IPS-11a (cell line): ENCODE results near the gene VEPH1.

Experiments
- H3K4me3 ChIP-seq: one replicate; pipeline ENCODE4 v1.5.1; 2013; ENCODE audit warnings: low read depth, low read length, control low read depth

VEPH1 gene

DNA sequence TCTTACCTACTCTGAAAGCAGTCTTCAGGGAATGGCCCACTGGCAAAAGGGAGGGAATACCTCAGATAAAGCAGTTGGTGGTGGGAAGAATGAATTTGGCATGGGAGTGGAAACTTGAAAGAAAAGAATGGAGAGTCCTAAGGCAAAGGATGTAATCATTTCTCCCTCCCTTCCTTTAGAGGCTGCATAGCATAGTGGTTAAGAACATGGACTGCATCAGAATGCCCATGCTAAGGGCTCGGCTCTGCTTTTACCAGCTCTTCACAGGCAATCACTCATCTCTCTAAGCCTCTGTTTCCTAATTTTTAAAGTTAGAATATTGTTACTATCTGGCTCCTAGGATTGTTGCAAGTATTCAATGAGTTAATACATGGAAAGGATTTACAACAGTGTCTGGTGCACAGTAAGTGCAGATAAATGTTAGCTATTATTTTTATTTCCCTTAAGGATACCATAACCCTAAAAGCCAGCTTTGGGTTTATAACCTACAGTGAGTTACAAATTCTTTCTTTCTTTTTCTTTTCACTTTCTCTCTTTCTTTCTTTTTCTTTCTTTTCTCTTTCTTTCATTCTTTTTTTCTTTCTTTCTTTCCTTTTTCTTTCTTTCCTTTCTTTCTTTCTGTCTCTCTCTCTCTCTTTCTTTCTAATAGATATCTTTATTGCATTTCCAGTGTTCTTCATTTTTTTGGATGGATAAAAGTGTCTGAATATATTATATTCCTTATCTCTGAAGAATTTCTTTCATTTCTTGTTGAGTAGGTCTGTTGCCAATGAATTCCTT, 23.6 kb downstream of the VEPH1 start:
- H3K4me3 ChIP-seq: no peak overlapping the region

DNA sequence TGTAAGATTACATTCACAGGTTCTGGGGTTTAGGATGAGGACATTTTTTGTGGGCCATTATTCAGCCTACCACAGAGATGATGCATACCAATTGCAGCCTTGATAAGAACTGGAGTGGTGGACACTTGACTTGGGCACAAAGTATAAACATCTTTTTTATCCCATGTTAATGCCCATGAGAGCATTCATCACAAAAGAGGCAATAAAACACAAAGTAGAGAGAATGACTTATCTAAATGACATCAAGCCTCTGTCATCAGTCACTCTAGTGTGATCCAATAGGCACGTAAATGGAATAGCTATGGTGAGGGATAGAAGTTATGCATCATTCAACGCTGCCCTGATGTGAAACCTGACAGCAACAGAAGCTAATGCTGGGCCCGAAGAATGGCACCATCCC, 25.8 kb downstream of the VEPH1 start:
- no peak overlapping the region for H3K4me3 ChIP-seq

DNA sequence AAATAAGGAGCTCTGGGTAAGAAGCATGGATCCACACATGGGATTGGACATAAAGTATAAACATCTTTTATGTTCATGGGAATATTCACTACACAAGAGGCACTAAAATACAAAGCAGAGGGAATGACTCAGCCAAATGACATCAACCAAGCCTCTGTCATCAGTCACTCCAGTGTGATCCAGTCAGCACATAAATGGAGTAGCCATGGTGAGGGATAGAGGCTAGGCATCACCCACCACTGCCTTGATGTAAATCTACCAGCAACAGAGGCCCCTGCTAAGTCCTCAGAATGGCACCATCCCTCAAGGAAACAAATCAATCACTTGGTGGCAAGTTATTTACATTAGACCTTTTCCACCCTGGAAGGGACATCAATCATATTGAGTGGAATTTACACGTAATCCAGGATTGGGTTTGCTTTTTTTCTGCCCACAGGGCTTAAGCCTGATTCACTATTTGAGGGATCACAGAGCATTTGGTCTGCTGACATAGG, 27.2 kb downstream of the VEPH1 start:
- H3K4me3 ChIP-seq: no peak overlapping the region

DNA sequence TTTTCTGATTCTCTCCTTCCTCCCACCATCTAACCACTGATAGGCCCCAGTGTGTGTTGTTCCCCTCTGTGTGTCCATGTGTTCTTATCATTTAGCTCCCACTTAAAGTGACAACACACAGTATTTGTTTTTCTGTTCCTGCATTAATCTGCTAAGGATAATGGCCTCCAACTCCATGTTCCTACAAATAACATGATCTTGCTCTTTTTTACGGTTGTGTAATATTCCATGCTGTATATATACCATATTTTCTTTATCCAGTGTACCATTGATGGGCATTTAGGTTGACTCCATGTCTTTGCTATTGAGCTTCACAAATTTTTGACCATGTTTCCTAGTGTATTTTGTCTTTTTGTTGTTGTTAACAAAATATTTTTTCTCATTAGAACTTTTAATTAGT, 30.6 kb downstream of the VEPH1 start:
- no peak overlapping the region for H3K4me3 ChIP-seq

DNA sequence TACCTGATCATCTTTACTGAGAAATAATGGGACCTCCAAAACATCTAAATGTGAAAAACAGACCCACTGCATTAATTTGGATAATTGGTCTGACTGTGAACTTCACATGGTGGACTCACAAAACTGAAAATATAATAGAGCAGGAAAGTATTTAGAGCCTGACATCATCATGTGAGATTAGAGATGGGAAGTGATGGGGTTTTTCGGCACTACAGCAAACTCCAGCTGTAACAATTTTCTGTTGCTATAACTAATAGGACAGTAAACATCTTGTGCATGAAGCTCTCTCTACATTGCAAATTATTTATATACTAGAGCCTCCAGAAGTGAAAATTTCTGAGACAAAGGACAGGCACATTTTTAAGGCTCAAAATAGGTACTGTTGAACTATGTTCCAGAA, 32.2 kb downstream of the VEPH1 start:
- no peak overlapping the region for H3K4me3 ChIP-seq

DNA sequence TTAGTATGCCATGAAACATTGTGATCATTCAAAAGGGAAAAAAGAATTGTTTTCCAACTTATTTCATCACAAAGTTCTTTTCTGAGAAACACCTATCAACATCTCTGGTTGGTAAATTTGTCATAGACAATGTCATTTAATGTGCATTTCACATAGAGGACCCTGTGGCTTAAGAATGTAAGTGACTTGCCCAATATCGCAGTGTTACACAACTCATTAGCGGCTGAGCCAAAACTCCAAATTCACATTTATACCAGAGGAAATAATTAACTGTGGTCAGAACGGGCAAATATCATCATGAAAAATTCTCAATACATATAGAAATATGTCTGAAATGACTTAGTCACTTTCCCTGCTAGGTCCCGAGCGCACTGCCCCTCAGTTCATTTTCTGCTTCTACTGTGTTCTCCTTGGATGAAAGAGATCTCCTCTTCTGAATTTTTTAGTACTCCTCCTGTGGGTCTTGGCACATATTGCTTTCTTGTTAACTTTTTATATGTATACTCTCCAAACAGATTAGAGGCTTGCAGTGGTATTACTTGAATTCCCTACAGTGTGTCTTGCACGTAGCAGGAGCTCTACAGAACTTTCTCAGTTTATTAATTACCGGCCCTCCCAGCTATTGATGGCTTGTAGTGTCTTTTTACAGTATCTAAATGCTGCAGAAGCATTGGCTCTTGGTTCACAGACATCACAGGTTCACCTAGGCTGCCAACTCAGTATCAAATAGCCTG, 33.5 kb downstream of the VEPH1 start:
- H3K4me3 ChIP-seq: no peak overlapping the region

DNA sequence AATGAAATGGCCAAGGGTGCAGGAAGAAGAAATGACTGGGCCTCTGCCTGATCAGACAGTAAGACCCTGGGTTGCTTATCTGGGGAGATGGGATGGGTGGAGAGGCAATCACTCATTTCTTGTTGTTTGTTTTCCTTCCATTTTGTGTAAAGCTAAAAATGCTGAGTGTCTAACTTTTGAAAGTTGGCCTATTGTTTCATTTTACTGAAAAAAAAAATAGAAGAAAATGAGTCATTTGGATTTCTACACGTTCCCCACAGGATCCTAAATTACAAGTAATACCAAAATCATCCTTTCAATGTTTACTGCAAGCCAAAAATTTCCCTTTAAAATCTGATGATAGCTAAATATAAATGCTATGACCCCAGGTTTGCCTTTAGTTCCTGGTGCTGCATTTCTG, 36.0 kb downstream of the VEPH1 start:
- H3K4me3 ChIP-seq: no peak overlapping the region

DNA sequence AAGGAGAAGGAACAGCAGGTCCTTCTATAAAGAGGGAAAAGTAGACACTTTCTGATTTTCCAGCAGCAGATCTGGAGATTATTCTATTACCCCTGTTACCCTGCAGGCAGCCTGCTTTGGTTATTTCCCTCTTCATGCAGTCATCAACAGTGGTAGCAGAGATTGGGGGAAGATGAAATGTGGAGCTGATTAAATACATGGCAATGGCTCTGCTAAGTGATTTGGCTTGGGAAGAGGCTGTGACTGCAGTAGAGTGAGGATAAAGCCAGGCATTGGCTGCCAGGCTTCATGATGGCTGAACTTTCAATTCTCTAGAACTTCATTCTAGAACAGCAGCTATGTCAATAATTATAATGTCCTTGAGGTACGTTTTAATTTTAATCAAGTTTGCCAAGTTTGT, 37.5 kb downstream of the VEPH1 start:
- H3K4me3 ChIP-seq: no peak overlapping the region

DNA sequence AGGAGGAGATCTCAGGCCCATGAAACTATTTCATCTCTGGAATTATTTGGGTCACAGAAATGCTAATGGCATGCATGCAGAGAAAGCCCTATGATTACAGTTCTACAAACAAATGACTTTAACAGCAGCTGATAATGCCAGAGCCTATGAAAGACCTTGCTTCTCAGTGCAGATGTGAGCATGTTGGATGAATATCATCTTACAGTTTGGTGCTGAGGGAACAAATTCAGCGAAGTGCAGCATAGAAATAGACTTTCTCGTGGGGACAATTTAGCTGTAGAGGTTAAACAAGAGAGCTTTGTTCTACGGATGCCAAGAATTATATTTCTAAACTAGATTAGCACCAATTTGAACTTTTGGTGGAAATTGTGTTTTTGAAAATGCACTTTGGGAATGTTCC, 38.9 kb downstream of the VEPH1 start:
- H3K4me3 ChIP-seq: no peak overlapping the region

DNA sequence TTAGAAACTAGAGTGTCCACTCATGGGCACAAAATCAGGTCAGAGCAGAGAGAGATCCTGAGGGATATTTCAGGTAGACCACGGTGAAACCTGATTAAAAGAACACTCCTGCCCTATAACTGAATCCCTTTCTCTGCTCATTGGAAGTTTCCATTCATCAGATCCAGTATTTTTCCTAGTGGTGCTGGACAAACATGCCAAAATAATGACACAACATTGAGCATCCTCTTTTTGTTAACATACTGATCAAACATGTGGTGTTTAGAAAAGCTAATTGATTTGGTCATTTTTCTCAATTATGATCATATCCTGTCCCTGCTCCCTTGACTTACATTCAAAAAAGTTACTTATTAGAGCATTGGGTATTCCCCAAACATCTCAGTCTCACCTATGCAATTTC, 39.4 kb downstream of the VEPH1 start:
- no peak overlapping the region for H3K4me3 ChIP-seq

DNA sequence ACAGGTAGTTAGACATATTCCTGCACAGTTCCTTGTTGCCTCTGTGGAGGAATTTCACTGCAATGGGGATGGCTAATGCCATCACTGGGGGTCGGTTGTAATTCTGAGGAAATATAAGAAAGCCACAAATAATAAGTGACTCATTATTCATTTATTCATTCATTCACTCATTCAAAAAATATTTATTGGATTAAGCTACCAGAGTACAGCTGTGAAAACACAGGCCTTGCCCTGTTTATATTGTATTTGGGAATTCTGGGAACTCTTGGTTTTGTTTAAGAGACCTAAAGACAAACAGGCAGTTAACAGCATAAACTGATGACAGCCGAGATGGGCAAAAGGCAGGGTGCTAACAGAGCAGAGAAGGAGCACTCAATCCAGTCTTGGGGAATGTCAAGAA, 43.0 kb downstream of the VEPH1 start:
- no peak overlapping the region for H3K4me3 ChIP-seq

DNA sequence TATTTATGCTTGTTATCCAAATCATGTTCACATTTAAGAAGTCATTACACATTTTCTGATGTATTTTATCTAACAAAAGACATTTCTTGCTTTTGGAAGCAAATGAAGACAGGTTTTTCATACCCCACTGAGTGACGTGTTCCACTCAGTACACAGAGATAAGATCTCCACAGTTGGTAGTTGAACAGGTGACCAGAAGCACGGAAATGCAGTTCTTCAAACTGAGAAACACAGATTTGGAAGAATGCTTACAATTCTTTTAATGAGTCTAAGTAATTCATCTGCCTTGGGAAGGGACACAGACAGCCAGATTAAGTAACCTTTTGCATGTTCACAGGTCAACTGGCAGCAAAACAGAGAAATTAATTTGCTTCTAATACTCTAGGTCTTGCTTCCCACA, 43.5 kb downstream of the VEPH1 start:
- no peak overlapping the region for H3K4me3 ChIP-seq

DNA sequence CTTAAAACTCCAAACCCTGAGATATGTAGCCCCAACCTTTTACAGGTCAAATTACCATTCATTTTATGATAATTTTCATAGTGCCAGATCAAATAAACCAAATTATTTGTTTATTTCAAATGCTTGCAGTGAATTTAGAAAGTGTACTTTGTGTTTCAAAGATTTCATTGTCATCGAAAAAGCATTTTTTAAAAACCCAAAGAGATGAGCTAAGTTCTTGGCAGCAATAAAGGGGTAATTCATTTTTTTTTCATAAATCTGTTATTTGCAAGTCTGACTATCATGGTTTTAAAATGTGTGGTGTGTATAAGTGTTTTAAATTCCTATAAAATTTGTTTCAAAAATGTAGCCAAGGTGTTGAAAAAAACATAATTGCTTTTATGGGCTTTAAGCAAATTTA, 49.4 kb downstream of the VEPH1 start:
- H3K4me3 ChIP-seq: no peak overlapping the region

DNA sequence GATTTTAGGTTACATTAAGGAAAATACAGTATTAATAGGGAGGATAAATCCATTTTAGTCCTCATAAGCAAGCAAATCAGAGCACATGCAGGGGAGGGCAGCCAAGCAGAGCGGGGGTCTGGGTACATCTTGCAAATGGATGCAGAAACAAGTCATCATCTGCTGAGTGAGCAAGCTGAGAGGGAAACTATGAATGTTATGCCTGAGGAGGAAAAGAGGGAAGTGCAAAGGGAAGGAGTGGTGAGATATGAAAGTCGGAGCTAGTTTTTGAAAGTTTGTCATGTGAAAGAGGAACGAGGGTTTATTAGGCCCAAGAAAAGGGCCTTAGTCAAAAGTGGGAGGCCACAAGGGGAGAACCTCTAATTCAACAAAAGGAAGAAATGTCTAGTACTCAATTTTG, 51.1 kb downstream of the VEPH1 start:
- H3K4me3 ChIP-seq: no peak overlapping the region

DNA sequence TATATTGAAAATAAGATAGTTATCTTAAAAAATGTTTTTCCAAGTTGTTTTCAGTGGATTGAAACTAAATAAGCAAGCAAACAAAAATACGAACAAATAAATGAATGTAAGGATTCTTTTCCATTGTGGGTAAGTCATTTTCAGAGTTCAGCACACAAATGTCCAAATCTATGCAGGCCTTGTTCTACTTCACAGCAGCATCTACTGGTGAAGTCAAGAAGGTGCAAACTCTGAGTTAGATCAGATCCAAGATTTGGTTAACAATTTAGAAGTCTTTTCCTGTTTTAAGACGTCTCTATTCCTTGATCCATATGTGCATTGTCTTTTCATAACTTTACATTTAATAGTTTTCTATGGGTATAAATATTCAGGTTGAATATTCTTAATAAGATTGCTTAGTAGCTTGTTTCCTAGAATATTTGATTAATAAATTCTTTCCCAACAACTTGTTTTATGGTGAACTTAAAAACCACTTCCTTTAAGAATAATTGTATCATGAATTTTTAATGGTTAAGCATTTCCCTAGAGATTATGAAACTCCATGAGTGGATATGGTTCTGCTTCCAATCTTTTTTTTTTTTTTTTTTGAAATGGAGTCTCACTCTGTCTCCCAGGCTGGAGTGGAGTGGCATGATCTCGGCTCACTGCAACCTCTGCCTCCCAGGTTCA, 56.1 kb downstream of the VEPH1 start:
- H3K4me3 ChIP-seq: no peak overlapping the region

DNA sequence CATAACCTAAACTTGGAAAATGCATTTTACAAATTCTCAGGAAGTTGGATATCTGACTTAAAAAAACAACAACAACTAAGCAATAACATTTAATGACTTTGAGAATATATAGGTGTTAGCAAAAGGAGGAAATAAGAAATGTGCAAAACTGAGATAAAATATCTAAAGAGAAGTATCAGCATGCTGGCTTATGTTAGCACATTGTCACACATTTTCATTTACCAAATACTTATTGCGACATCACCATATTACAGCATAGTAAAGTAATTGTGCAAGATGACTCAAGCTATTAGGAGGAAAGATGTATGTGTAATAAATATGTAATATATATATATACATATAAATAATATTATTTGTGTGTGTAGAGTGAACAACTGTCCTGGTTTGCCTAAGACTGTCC, 57.4 kb downstream of the VEPH1 start:
- no peak overlapping the region for H3K4me3 ChIP-seq

DNA sequence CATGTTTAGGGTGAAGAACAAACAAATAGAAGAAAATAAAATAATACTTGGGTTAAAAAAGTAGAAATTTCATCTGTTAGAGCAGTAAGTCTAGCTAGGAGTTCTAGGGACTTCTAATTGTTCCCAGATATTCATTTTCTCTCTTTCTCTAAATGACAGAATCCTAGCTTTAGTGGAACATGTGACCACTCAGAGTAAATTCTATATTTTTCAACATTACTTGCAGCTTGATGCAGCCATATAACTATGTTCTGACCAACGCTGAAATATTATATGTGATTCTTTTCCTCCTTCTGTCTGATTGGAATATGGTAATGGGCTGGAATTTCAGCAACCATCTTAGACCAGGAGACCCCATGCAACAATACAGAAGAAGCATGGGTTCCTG, 58.4 kb downstream of the VEPH1 start:
- H3K4me3 ChIP-seq: no peak overlapping the region

DNA sequence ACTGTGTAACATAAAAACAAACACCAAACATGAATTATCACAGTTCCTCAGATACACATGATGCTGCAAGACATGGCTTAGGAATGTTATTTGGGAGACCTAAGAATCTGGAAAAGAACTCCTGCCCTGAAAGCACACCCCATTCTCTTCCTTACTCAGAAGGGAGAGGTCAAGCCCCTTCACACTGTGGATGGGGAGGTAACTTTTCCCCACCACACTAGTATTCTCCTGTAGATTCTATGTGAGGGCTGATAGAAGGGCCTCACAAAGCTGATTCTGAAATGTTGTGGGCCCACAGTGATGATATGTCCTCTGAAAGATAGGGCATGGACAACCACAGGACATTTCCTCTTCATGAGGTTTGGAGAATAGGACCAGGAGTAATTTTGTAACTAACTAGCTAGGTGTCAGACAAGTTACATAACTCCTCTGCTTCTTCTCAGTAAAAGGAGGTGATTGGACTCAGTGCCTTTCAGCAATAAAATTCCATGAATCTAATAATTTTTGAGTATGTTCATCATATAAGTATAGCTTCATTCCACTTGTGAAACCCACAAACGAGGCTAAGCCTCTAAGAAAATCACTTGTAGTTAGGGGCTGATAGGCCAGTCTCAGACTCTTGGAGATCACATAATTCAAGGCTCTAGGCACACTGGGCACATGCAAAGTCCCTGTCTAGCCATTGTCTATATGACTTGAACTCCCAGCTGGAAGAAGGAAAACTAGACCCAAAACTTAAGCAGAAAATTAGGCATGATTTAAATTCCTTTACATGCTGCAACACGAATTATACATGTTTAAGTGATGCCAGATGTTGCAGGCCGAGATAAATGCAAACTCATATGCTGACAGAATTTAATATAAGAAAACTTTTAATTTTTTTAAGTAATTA, 59.1 kb downstream of the VEPH1 start:
- no peak overlapping the region for H3K4me3 ChIP-seq

DNA sequence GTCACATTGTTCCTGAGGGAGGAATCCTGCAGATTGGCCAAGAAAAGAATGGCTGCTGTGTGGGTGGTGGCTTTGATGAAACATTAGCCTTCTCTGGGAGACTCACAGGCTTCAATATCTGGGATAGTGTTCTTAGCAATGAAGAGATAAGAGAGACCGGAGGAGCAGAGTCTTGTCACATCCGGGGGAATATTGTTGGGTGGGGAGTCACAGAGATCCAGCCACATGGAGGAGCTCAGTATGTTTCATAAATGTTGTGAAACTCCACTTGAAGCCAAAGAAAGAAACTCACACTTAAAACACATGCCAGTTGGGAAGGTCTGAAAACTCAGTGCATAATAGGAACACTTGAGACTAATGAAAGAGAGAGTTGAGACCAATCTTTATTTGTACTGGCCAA, 60.5 kb downstream of the VEPH1 start:
- H3K4me3 ChIP-seq: no peak overlapping the region

DNA sequence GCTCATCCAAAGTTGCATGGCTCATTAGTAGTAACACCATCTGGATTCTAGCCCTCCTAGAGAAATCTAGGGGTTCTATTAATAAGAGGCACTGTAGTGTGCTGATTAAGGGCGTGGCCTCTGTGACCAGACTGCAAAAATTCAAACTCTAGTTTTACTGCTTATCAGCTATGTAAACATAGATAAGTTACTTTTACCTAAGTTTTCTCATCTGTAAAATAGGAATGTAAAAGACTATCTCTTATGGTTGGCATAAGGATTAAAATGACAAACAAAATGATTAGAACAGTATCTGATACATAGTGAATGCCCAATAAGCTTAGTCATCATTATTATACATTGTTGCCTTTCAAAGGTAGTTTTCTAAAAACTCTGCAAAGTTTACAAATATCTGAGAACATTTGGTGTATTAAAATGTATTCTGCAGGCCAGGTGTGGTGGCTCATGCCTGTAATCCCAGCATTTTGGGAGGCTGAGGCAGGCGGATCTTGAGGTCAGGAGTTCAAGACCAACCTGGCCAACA, 62.1 kb downstream of the VEPH1 start:
- H3K4me3 ChIP-seq: no peak overlapping the region
